ENCODE results near the gene SASH1.

- no peak for TF ChIP-seq CTCF (IDR thresholded peaks at IDR 0.05)
- TF ChIP-seq REST (IDR thresholded peaks at IDR 0.05; ENCODE audit: insufficient read depth in 1 of 2, low read depth in 2 of 2, low read length in 1 of 2) = no peak
- TF ChIP-seq TCF7L2 (IDR thresholded peaks at IDR 0.05; ENCODE audit: low read depth, low read length) = no peak
Observed at GRCh38 chr6:148419430-148419829, 76.8 kb downstream of the SASH1 start.
